ENCODE measurements around the gene FKBP1B.

The FKBP1B gene

DNA sequence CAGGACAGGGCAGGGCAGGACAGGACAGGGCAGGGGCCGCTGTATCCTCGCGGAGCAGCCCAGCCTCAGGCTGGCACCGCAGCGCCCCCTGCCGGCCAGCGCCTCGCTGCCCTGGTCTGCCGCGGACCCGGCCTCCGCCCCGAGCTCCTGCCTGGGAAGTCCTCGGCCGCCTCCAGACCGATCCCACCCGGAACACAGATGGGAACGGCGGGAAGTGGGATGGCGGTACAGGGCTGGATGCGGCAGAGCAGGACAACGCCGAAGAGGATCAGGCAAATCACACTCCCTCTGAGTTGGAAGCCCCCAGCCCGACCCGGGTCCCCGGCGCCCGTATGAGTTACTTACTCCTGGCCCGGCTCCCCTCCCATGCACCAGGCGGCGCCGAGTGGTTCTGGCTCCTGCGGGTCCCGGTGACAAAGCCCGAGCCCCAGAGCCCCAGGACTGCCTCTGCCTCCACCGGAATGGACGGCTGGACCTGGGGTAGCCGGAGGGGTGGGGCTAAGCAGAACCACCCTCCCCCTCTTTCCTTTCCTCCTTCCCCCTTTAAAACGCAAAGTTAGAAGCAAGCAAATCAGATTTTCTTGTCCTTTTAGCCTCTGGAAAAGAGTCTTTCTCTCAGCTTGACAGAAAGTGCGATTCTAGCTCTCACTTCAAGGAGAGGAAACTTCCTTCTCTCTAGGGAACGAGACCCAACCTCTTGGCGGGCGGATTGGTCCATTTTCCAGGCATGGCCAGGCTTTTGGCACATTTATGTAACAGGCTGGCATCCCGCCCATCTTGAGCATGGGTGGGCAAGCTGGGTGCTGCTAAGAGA, 35.1 kb downstream of the FKBP1B start, which contains the start of gene TP53I3 (continued):
- TF ChIP-seq, protein P1, sequence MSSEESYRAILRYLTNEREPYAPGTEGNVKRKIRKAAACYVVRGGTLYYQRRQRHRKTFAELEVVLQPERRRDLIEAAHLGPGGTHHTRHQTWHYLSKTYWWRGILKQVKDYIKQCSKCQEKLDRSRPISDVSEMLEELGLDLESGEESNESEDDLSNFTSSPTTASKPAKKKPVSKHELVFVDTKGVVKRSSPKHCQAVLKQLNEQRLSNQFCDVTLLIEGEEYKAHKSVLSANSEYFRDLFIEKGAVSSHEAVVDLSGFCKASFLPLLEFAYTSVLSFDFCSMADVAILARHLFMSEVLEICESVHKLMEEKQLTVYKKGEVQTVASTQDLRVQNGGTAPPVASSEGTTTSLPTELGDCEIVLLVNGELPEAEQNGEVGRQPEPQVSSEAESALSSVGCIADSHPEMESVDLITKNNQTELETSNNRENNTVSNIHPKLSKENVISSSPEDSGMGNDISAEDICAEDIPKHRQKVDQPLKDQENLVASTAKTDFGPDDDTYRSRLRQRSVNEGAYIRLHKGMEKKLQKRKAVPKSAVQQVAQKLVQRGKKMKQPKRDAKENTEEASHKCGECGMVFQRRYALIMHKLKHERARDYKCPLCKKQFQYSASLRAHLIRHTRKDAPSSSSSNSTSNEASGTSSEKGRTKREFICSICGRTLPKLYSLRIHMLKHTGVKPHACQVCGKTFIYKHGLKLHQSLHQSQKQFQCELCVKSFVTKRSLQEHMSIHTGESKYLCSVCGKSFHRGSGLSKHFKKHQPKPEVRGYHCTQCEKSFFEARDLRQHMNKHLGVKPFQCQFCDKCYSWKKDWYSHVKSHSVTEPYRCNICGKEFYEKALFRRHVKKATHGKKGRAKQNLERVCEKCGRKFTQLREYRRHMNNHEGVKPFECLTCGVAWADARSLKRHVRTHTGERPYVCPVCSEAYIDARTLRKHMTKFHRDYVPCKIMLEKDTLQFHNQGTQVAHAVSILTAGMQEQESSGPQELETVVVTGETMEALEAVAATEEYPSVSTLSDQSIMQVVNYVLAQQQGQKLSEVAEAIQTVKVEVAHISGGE (tag by site-specific recombination; conservative IDR thresholded peaks at IDR 0.05; ENCODE audit: low read depth) = peak; percentile 60; the same call in 1 of the 2 replicates
- no peak for TF ChIP-seq GFI1B (tag by site-specific recombination; IDR thresholded peaks at IDR 0.05)
- TF ChIP-seq HOXA7 (CRISPR knock-in tag; IDR thresholded peaks at IDR 0.05; ENCODE audit: borderline replicate concordance) = no peak
- TF ChIP-seq ZNF366 (tag by site-specific recombination; conservative IDR thresholded peaks at IDR 0.05) = no peak; the same call in 1 of the 2 replicates
- no peak for TF ChIP-seq ZNF16 (tag by site-specific recombination; IDR thresholded peaks at IDR 0.05; ENCODE audit: low read depth)
- TF ChIP-seq ZNF133 (tag by site-specific recombination; IDR thresholded peaks at IDR 0.05) = no peak
- peak; percentile 55; the same call in 1 of the 2 replicates for TF ChIP-seq BCL11A (tag by site-specific recombination; IDR thresholded peaks at IDR 0.05; ENCODE audit: low read depth)
- no peak for TF ChIP-seq GLI2 (tag by site-specific recombination; IDR thresholded peaks at IDR 0.05; ENCODE audit: borderline replicate concordance, low read depth)
- no peak for TF ChIP-seq GLI4 (tag by site-specific recombination; IDR thresholded peaks at IDR 0.05)
- TF ChIP-seq, protein P2, sequence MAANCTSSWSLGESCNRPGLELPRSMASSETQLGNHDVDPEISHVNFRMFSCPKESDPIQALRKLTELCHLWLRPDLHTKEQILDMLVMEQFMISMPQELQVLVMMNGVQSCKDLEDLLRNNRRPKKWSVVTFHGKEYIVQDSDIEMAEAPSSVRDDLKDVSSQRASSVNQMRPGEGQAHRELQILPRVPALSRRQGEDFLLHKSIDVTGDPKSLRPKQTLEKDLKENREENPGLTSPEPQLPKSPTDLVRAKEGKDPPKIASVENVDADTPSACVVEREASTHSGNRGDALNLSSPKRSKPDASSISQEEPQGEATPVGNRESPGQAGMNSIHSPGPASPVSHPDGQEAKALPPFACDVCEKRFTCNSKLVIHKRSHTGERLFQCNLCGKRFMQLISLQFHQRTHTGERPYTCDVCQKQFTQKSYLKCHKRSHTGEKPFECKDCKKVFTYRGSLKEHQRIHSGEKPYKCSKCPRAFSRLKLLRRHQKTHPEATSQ (tag by site-specific recombination; IDR thresholded peaks at IDR 0.05) = no peak
- TF ChIP-seq, protein P3, sequence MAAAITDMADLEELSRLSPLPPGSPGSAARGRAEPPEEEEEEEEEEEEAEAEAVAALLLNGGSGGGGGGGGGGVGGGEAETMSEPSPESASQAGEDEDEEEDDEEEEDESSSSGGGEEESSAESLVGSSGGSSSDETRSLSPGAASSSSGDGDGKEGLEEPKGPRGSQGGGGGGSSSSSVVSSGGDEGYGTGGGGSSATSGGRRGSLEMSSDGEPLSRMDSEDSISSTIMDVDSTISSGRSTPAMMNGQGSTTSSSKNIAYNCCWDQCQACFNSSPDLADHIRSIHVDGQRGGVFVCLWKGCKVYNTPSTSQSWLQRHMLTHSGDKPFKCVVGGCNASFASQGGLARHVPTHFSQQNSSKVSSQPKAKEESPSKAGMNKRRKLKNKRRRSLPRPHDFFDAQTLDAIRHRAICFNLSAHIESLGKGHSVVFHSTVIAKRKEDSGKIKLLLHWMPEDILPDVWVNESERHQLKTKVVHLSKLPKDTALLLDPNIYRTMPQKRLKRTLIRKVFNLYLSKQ (tag by site-specific recombination; IDR thresholded peaks at IDR 0.05; ENCODE audit: borderline replicate concordance) = no peak
- TF ChIP-seq SCRT2 (tag by site-specific recombination; IDR thresholded peaks at IDR 0.05) = 0 out of 2 replicates have a peak, but pooled peaks have one; percentile 8
- peak; percentile 20; the same call in 1 of the 2 replicates for TF ChIP-seq ZNF654 (tag by site-specific recombination; IDR thresholded peaks at IDR 0.05; ENCODE audit: low read depth)
- TF ChIP-seq, protein P4, sequence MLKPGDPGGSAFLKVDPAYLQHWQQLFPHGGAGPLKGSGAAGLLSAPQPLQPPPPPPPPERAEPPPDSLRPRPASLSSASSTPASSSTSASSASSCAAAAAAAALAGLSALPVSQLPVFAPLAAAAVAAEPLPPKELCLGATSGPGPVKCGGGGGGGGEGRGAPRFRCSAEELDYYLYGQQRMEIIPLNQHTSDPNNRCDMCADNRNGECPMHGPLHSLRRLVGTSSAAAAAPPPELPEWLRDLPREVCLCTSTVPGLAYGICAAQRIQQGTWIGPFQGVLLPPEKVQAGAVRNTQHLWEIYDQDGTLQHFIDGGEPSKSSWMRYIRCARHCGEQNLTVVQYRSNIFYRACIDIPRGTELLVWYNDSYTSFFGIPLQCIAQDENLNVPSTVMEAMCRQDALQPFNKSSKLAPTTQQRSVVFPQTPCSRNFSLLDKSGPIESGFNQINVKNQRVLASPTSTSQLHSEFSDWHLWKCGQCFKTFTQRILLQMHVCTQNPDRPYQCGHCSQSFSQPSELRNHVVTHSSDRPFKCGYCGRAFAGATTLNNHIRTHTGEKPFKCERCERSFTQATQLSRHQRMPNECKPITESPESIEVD (tag by site-specific recombination; IDR thresholded peaks at IDR 0.05) = no peak
- no peak for TF ChIP-seq ZNF324 (tag by site-specific recombination; IDR thresholded peaks at IDR 0.05)
- no peak for TF ChIP-seq ZNF169 (tag by site-specific recombination; IDR thresholded peaks at IDR 0.05)
- peak; percentile 39 for TF ChIP-seq GLIS2 (tag by site-specific recombination; IDR thresholded peaks at IDR 0.05)
- TF ChIP-seq ZNF843 (tag by site-specific recombination; IDR thresholded peaks at IDR 0.05) = peak; percentile 16; the same call in 1 of the 2 replicates
- TF ChIP-seq, protein P5, sequence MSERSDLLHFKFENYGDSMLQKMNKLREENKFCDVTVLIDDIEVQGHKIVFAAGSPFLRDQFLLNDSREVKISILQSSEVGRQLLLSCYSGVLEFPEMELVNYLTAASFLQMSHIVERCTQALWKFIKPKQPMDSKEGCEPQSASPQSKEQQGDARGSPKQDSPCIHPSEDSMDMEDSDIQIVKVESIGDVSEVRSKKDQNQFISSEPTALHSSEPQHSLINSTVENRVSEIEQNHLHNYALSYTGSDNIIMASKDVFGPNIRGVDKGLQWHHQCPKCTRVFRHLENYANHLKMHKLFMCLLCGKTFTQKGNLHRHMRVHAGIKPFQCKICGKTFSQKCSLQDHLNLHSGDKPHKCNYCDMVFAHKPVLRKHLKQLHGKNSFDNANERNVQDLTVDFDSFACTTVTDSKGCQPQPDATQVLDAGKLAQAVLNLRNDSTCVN (tag by site-specific recombination; optimal IDR thresholded peaks at IDR 0.05) = peak; percentile 47
- no peak for TF ChIP-seq ZNF112 (tag by site-specific recombination; IDR thresholded peaks at IDR 0.05)
- TF ChIP-seq ZNF2 (tag by site-specific recombination; IDR thresholded peaks at IDR 0.05) = peak; percentile 81; the same call in 1 of the 2 replicates
- 0 out of 2 replicates have a peak, but pooled peaks have one; percentile 39 for TF ChIP-seq YY1 (tag by site-specific recombination; IDR thresholded peaks at IDR 0.05)
- no peak for TF ChIP-seq ZNF596 (tag by site-specific recombination; IDR thresholded peaks at IDR 0.05)
- TF ChIP-seq, protein P6, sequence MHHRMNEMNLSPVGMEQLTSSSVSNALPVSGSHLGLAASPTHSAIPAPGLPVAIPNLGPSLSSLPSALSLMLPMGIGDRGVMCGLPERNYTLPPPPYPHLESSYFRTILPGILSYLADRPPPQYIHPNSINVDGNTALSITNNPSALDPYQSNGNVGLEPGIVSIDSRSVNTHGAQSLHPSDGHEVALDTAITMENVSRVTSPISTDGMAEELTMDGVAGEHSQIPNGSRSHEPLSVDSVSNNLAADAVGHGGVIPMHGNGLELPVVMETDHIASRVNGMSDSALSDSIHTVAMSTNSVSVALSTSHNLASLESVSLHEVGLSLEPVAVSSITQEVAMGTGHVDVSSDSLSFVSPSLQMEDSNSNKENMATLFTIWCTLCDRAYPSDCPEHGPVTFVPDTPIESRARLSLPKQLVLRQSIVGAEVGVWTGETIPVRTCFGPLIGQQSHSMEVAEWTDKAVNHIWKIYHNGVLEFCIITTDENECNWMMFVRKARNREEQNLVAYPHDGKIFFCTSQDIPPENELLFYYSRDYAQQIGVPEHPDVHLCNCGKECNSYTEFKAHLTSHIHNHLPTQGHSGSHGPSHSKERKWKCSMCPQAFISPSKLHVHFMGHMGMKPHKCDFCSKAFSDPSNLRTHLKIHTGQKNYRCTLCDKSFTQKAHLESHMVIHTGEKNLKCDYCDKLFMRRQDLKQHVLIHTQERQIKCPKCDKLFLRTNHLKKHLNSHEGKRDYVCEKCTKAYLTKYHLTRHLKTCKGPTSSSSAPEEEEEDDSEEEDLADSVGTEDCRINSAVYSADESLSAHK (tag by site-specific recombination; IDR thresholded peaks at IDR 0.05) = no peak
- TF ChIP-seq ZNF19 (tag by site-specific recombination; IDR thresholded peaks at IDR 0.05; ENCODE audit: low read depth) = no peak
- no peak for TF ChIP-seq ZNF140 (tag by site-specific recombination; IDR thresholded peaks at IDR 0.05)

Measured in HEK293 (cell line).